Astrocyte of the spinal cord (primary cell): ENCODE results near the gene RDH11.
A peak's percentile ranks its signal among the peaks of the same experiment; 100 is the strongest.

Experiments used
- DNase-seq: peaks from one replicate; pipeline ENCODE4 v3.0.0; 2011; ENCODE audit warnings: low read depth, low spot score
- H3K4me3 ChIP-seq: 2 replicates; pipeline ENCODE4 v1.5.1; 2011; ENCODE audit warnings: low read depth, mild to moderate bottlenecking, low read length, moderate library complexity
- CTCF ChIP-seq: IDR thresholded peaks from 2 replicates; pipeline ENCODE4 v1.5.1; 2012; ENCODE audit warnings: low read depth, mild to moderate bottlenecking, low read length, inconsistent platforms
- in situ Hi-C: cut with HindIII; loops from 2 replicates; pipeline ENCODE4 v1.10.0; 2017; ENCODE audit warnings: low sequenced_read_pairs

The RDH11 gene

DNA sequence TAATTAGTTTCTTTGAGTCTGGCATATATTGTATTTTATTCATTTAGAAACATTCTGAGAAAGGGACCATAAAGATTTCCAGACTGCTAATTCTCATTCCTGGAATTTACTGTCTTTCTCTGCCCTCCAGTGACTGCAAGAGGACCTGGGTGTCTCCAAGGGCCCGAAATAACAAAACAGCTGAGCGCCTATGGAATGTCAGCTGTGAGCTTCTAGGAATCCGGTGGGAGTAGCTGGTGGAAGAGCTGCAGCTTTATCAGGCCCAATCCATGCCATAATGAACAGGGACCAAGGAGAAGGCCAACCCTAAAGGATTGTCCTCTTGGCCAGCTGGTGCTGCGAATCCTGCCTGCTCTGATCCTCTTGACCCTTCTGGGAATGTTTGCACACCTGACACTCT is 38.1 kb upstream of the RDH11 start:
- in situ Hi-C loops: no loop called here
- TF ChIP-seq CTCF: no peak

DNA sequence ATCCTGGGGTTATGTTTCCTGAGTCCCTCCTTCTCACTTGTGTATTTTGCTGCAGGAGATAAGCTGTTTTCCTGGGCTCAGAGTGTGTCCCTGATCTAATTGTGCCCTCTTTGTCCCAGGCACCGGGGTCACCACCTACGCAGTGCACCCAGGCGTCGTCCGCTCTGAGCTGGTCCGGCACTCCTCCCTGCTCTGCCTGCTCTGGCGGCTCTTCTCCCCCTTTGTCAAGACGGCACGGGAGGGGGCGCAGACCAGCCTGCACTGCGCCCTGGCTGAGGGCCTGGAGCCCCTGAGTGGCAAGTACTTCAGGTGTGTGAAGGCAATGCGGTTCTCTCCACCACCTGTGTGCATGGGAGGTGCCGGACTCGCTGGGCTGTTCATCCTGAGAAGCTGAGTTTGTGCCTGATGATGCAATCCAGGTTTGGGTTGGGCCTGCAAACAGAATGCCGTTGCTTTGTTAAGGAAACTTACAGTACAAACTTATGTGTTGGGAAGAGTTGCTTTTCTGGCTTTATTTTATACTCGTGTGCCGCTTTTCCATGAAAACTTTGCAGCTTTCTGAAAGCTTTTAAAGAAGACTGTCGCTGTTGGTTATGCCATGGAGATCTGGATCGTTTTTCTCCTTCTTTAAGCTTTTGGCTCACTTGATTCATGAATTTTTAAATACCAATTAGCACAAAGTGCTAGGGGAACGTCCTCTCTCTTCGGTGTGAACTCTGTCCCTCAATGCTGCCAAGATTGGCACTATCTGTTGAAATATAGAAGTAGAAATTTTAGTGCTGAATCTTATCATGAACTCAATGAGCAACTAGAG is 33.7 kb upstream of the RDH11 start:
- TF ChIP-seq CTCF: no peak
- DNase-seq: no peak
- in situ Hi-C loops: no loop called here
- H3K4me3 ChIP-seq: no peak overlapping the region

More for the DNA sequence above, 38.1 kb upstream of the RDH11 start:
- H3K4me3 ChIP-seq: no peak overlapping the region
- no peak for DNase-seq

- no peak overlapping the region for H3K4me3 ChIP-seq
- no peak for DNase-seq
- in situ Hi-C loops: no loop called here
- TF ChIP-seq CTCF: no peak
These were observed 32.7 kb upstream of the RDH11 start for GRCh38 chr14:67728258-67728657.

DNA sequence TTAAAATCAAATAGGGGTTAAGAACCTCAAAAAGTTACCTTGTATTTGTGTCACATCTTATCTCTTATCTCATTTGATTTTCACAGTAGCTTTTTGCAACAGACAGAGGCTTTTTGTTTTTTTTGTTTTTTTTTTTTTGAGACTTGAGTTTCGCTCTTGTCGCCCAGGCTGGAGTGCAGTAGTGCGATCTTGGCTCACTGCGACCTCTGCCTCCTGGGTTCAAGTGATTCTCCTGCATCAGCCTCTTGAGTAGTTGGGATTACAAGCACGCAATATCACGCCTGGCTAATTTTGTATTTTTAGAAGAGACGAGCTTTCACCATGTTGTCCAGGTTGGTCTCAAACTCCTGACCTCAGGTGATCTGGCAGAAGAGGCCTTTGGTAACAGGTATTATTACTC is 31.8 kb upstream of the RDH11 start:
- DNase-seq: no peak
- no peak overlapping the region for H3K4me3 ChIP-seq
- TF ChIP-seq CTCF: no peak
- in situ Hi-C loops: no loop called here

GRCh38 chr14:67725171-67725570 is 29.6 kb upstream of the RDH11 start:
- in situ Hi-C loops: no loop called here
- DNase-seq: no peak
- H3K4me3 ChIP-seq: no peak overlapping the region

DNA sequence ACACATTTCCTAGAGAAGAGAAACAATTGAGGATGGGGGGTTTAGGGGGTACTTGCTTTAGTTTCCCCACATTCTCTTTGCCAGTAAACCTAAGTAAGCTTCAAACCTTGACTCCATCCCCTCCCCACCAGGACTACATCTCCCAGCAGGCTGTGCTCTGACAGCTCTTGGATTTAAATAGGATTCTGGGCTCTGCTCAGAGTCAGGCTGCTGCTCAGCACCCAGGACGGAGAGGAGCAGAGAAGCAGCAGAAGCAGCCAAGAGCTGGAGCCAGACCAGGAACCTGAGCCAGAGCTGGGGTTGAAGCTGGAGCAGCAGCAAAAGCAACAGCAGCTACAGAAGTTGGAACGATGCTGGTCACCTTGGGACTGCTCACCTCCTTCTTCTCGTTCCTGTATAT is 26.7 kb upstream of the RDH11 start:
- no peak for TF ChIP-seq CTCF
- H3K4me3 ChIP-seq: no peak overlapping the region
- DNase-seq: peak; percentile 27
- in situ Hi-C loops: no loop called here

More at GRCh38 chr14:67725171-67725570, 29.6 kb upstream of the RDH11 start:
- no peak for TF ChIP-seq CTCF

- TF ChIP-seq CTCF: no peak
- in situ Hi-C loops: no loop called here
- no peak overlapping the region for H3K4me3 ChIP-seq
These were observed 26.3 kb upstream of the RDH11 start for GRCh38 chr14:67721875-67722274.

More at GRCh38 chr14:67721875-67722274, 26.3 kb upstream of the RDH11 start:
- no peak for DNase-seq
